Ecto neural progenitor cell (in vitro differentiated cells): ENCODE results near the gene GAS6.

Experiments used
- DNase-seq: peaks from one replicate; pipeline ENCODE4 v3.0.0-alpha.2; 2018; ENCODE audit warnings: low spot score

The GAS6 gene

GRCh38 chr13:113887700-113888201 is 23.9 kb upstream of the GAS6 start:
- DNase-seq, result no peak

DNA sequence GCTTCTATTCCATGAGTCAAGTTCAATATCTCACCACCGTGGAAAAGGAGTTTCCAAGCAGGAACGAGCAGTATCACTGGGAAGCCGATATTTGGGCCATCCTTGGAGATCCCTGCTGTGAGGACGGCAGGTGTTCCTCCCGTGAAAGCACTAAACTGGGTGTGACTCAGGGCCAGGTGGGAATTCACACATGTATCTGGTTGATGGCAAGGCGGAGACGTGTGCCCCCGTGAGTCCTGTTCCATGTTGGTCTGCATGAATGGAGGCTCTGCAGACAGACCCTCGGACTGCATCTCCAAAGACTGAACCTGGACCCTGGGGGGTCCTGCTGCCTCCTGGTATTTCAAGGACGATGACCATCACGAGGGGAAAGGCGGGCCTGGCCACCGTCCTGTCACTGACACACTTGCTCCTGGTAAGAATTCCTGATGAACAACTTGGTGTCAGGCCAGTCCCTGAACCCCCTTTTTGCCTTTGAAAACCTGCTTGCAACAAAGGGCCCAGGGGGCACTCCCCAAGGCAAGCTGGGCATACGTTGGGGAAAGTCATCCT is 22.8 kb upstream of the GAS6 start:
- DNase-seq, result no peak

GRCh38 chr13:113884821-113885220 is 20.9 kb upstream of the GAS6 start:
- no peak for DNase-seq

- DNase-seq, result no peak
Measured at GRCh38 chr13:113883921-113884804, 20.3 kb upstream of the GAS6 start.

DNA sequence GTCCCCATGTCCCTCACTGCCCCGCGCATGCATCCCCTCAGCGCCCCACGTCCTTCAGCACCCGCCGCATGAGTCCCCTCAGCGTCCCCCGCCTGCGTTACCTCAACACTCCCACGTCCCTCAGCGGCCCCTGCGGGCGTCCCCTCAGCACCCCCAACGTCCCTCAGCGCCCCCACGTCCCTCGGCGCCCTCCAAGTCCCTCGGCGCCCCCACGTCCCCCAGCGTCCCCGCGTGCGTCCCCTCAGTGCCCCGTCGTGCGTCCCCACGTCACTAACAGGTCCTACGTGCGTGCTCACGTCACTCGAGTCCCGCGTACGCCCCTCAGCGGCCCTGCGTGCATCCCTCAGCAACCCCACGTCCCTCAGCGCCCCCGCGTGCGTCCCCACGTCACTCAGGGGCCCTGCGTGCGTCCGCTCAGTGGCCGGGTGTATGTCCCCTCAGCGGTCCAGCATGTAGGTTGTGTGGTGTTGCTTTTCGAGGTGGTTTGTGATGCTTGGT is 19.5 kb upstream of the GAS6 start:
- DNase-seq, result no peak

DNA sequence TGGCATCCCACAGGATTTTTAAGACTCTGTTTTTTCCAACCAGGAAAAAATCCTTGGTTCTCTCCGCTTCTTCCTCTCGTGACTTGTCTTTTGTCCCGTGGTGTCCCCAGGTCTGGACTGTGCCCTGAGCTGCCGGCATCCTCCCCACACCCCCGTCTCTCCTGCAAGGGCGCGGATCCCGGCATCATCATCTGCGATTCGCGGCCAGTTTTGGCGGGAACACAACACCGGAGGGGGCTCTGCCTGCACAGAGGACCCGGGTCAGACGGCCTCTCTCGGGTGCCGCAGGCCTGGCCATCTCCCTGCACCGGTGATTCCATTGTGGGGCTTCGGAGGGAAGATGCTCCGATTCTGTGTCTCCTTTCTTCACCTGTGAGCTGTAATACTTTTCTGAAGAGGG is 18.8 kb upstream of the GAS6 start:
- DNase-seq, result no peak

DNA sequence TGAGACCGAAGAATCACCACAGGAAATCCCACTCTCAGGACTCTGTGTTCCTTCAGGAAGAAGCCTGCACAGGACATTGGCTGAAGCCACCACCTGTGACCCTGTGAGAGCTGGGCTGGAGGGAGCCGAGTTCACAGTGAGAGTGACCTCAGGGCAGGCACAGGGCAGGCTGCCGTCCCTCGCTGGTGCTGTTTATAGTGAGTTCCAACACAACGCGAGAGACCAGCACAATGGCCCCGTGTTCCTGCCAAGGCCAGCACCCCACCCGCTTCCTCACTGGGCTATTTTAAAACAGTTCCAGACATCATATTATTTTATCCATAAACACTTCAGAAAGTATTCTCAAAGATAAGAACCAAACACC is 18.4 kb upstream of the GAS6 start:
- DNase-seq, result no peak

DNA sequence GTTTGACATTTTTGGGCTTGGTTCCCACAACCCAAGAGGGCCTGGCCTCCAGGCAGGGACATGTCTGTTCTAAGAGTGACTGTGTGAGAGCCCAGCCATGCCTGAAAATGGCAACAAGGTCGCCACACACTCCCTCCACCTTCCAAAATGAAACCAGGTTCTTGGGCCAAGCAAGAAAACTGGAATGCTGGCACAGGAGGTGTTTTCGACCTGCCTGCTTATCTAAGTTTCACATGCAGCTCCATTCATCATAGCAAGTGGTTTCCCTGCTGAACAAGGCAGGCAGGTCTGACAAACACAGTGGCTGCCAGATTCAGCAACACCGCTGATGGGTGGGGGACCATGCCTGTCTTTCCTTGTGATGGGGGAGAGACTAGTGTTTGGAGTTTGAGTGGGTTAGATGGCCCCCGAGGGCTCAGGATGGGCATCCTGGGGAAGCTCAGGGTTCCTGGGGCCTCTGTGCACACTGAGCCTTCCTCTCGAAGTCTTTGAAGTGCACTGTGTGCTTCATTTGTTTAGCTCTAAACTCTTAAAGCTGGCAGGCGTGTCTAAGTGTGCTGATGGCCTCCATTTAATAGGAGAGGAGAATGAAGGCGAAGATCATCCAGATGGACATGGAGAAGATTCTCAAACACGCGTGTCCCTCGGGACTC is 17.9 kb upstream of the GAS6 start:
- no peak for DNase-seq

DNA sequence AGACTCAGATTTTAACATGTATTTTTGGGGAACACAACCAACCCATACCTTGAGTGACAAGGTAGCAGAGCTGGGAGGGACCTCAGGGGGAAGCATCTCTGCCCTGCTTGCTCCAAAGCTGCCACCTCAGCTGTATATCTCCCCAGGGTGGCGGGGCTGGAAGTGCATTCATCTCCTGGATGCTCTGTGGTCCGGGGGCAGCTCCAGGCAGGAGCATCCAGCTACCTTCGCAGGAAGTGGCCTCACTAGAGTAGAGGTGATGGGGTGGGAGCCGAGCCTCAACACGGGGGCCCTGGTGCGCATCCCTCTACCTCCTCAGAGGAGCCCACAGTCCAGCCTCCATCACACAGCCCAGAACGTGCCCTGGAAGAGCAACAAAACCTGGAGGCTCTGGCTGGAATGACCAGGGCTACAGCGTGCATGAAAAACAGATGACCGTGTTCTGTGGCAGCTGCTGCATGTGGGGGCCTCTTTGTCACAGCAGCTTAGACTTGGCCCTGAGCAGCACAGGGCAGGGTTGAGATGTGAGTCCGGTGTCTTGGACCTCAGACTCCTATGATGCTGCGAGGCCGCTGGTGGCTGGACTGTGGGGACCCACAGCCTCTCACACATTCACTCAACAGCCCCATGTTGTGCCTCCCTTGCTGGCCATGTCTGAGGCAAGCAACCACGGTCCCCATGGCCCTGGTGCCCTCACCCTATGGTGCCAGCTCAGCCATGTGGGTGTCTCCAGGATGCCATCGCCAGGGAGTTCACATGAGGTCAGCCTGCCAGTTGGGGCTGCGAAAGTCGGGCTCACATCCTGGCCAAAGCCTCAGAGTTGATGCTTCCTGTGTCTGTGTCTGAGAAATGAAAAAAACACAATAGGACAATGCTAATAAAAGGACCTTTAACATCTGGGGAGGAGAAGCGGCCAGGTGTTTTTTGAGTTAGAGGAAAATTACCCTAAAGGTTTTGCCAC is 17.1 kb upstream of the GAS6 start:
- peak; percentile 43 for DNase-seq

- peak; percentile 36 for DNase-seq
Measured at GRCh38 chr13:113879494-113880360, 15.9 kb upstream of the GAS6 start.

DNA sequence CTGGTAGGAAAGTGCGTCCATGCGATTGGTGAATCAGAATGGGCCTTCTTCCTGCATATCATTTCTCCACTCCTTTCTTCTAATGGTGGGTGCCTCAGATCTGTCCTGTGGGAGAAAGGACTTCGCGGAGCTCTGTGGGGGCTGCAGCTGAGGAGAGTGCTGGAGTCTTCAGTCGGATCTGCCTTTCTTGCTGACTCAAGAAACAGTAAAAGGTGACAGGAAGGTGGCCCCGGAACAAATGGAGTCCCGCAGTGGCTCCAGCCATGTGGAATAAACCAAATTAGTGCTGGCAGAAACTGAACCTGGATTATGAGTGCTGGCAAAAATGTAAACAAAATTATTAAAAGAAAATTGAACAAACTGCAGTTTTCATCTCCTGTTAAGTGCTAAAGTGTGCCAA is 15.1 kb upstream of the GAS6 start:
- DNase-seq, result peak; percentile 44

- peak; percentile 44 for DNase-seq
Measured at GRCh38 chr13:113877149-113877990, 13.5 kb upstream of the GAS6 start.

DNA sequence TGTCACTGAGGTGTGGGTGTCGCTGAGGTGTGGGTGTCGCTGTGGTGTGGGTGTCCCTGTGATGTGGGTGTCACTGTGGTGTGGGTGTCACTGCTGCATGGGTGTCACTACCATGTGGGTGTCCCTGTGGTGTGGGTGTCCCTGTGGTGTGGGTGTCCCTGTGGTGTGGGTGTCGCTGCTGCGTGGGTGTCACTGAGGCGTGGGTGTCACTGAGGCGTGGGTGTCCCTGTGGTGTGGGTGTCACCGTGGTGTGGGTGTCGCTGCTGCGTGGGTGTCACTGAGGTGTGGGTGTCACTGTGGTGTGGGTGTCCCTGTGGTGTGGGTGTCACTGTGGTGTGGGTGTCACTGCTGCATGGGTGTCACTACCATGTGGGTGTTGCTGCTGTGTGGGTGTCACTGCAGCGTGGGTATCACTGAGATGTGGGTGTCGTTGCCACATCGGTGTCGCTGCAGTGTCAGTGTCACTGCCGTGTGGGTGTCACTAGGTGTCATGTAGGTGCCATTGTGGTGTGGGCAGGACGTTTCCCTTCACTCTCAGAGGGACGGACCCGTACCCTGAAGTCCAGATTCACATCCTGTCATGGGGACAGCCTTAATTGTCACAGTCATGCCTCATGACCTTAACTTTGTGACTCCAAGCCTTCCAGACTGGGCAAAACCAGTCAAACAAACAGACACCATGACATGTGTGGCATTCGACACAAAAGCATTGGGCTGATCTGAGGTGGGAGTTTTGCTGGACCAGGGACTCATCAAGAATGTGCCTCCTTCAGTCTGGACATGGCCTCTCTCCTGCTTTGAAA is 12.7 kb upstream of the GAS6 start:
- peak; percentile 18 for DNase-seq

GRCh38 chr13:113875837-113876281 is 12.0 kb upstream of the GAS6 start:
- peak; percentile 44 for DNase-seq

DNA sequence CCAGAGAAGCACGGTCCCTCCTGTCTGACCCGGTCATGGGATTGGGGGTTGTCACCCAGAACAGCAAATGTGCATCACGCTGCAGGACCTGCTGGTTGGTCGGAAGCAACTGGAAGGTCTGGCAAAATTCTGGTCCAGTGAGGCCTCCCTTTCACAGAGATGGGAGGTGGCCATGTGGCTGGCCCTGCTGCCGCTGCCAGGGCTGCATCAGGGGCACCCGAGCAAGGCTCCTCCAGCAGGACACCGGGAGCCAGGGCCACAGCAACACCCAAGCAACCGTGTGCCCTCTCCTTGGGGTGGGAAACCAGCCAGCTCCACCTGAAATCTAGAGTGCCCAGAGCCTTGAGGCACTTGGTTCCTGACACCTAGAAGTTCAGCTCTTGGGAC is 11.5 kb upstream of the GAS6 start:
- DNase-seq, result no peak

GRCh38 chr13:113874579-113875428 is 10.9 kb upstream of the GAS6 start:
- DNase-seq, result no peak

DNA sequence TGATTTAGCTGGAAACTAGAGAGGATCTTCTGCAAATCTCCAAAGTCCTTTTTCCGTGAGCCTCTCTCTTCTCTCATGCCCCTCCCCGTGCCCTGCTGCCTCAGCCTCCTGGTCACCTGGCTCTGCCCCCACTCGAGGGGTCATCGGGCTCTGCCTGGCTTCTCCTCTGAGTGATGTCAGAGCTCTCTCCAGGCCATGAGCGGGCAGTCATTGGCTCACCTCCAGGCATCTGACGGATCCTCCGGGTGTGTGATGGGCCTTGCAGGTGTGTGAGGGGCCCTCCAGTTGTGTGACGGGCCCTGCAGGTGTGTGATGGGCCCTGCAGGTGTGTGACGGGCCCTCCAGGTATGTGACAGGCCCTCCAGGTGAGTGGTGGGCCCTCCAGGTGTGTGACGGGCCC is 10.3 kb upstream of the GAS6 start:
- no peak for DNase-seq

DNA sequence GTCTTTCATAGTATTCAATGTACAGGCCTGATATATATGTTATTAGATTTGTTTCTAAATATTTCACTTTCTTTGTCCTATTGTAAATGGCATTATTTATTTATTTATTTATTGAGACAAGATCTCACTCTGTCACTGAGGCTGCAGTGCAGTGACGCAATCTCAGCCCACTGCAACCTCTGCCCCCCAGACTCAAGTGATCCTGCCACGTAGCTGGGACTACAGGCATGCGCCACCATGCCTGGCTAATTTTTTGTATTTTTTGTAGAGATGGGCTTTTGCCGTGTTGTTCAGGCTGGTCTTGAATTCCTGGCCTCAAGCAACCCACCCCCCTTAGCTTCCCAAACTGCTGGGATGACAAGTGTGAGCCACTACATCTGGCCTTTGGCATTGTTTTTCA is 5.4 kb upstream of the GAS6 start:
- DNase-seq, result peak; percentile 29
